DOHH2 (cell line): Measurements from ENCODE around the gene MRPS31.

Experiments used
- EZH2phosphoT487 ChIP-seq: fragments of 200-600 bp; sonication (generic); IDR thresholded peaks from 2 replicates; pipeline ENCODE4 v1.6.1; 2017; ENCODE audit warnings: borderline replicate concordance, mild to moderate bottlenecking, antibody characterized with exemption, low read length, moderate library complexity, mixed read lengths
- TF ChIP-seq, protein P1 (sequence below): fragments of 200-600 bp; sonication (generic); IDR thresholded peaks from one replicate; pipeline ENCODE4 v1.5.1; 2014; ENCODE audit warnings: antibody characterized with exemption, mild to moderate bottlenecking, low read depth, low read length; ENCODE audit not compliant: poor library complexity, severe bottlenecking

DNA sequence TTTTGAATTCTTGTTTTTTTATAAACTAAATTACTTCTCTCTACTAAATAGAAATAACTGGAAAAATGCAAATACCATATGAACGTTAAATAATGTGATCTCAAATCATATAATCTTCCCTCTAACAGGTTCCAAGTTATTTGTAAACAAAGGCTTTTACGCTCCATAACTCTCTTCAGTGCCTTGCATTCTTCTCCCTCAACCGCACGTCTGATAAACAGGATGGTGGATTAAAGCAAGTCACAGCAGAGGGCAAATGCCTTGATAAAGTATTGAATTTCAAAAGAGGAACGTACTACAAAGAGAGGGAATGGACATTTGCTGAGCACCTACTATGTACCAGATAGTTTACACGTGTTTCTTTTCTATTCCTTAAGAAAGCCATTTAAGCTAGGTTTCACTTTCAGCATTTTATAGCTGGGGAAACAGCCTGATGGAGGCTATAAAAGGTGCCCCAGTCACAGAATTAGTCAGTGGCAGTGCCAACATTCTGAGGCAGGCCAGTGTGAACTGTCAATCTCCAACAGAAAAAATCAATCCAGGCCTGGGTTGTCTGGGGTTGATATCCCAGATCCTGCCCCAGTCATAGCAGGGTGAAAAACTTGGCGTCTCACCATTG is 15.8 kb downstream of the MRPS31 start:
- TF ChIP-seq, protein P1, sequence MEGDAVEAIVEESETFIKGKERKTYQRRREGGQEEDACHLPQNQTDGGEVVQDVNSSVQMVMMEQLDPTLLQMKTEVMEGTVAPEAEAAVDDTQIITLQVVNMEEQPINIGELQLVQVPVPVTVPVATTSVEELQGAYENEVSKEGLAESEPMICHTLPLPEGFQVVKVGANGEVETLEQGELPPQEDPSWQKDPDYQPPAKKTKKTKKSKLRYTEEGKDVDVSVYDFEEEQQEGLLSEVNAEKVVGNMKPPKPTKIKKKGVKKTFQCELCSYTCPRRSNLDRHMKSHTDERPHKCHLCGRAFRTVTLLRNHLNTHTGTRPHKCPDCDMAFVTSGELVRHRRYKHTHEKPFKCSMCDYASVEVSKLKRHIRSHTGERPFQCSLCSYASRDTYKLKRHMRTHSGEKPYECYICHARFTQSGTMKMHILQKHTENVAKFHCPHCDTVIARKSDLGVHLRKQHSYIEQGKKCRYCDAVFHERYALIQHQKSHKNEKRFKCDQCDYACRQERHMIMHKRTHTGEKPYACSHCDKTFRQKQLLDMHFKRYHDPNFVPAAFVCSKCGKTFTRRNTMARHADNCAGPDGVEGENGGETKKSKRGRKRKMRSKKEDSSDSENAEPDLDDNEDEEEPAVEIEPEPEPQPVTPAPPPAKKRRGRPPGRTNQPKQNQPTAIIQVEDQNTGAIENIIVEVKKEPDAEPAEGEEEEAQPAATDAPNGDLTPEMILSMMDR: no peak
- TF ChIP-seq EZH2phosphoT487: no peak
